ENCODE results near the gene USP20.

The USP20 gene

GRCh38 chr9:129929496-129930125, 94.4 kb downstream of the USP20 start:
- no peak for FAIRE-seq

GRCh38 chr9:129930743-129931142, 95.5 kb downstream of the USP20 start:
- no peak for FAIRE-seq

Data from A204.1 (cell line).